Neural cell (in vitro differentiated cells): ENCODE results near the gene SUPT3H.
A peak's percentile ranks its signal among the peaks of the same experiment; 100 is the strongest.

Experiments used
- CTCF ChIP-seq: fragments of 450-650 bp; IDR thresholded peaks from 2 replicates; pipeline ENCODE4 v1.5.1; 2014; ENCODE audit warnings: antibody characterized with exemption, mild to moderate bottlenecking, moderate library complexity; ENCODE audit not compliant: poor library complexity, severe bottlenecking
- EP300 ChIP-seq: fragments of 450-650 bp; conservative IDR thresholded peaks from 2 replicates; pipeline ENCODE4 v1.6.1; 2014; ENCODE audit warnings: antibody characterized with exemption, mild to moderate bottlenecking, moderate library complexity; ENCODE audit not compliant: poor library complexity, severe bottlenecking
- EZH2 ChIP-seq: fragments of 200-600, 300-800 bp; shearing (Covaris generic), sonication (generic); IDR thresholded peaks from 2 replicates; pipeline ENCODE4 v1.6.1; 2014; ENCODE audit warnings: antibody characterized with exemption, low read length, borderline replicate concordance, mild to moderate bottlenecking; ENCODE audit not compliant: insufficient read depth, poor library complexity, severe bottlenecking
- MXI1 ChIP-seq: fragments of 450-650 bp; conservative IDR thresholded peaks from 2 replicates; pipeline ENCODE4 v1.6.1; 2014; ENCODE audit warnings: antibody characterized with exemption, mild to moderate bottlenecking; ENCODE audit not compliant: poor library complexity, severe bottlenecking
- POLR2AphosphoS5 ChIP-seq: IDR thresholded peaks from 2 replicates; pipeline ENCODE4 v1.6.1; 2012
- REST ChIP-seq: IDR thresholded peaks from 2 replicates; pipeline ENCODE4 v1.6.1; 2012; ENCODE audit warnings: borderline replicate concordance
- TAF1 ChIP-seq: IDR thresholded peaks from 2 replicates; pipeline ENCODE4 v1.6.1; 2012; ENCODE audit warnings: low read depth

- TF ChIP-seq CTCF (no peak), REST (peak; percentile 93), EZH2 (no peak), POLR2AphosphoS5 (no peak), EP300 (peak; percentile 92), TAF1 (no peak), MXI1 (no peak)
Measured at GRCh38 chr6:45275358-45275757, 102.4 kb downstream of the SUPT3H start.
